HAP-1 (cell line): Measurements from ENCODE around the gene SMAD4.
"Not testable (repeated sequence)": the region's sequence is repeated elsewhere in the genome, so short reads cannot be mapped to it uniquely, and the experiment has no call there.

ENCODE experiments used
- DNase-seq, 2 experiments: peaks; one replicate each; pipeline ENCODE4 v3.0.0-alpha.2; 2016 to 2020; ENCODE audit warnings: low spot score in 2 of 2
- H3K27me3 ChIP-seq: fragments of 250-450 bp; sonication (Bioruptor Pico); 2 replicates; pipeline ENCODE4 v1.5.1; 2020; ENCODE audit warnings: low read depth, mild to moderate bottlenecking, moderate library complexity
- H3K36me3 ChIP-seq: fragments of 250-450 bp; sonication (Bioruptor Pico); replicated peaks from 2 replicates; pipeline ENCODE4 v1.5.1; 2020; ENCODE audit warnings: mild to moderate bottlenecking
- H3K4me1 ChIP-seq: fragments of 250-450 bp; sonication (Bioruptor Pico); 2 replicates; pipeline ENCODE4 v1.5.1; 2020; ENCODE audit warnings: mild to moderate bottlenecking
- H3K4me3 ChIP-seq: fragments of 250-450 bp; sonication (Bioruptor Pico); 2 replicates; pipeline ENCODE4 v1.5.1; 2020; ENCODE audit warnings: mild to moderate bottlenecking, moderate library complexity
- H3K9me3 ChIP-seq: fragments of 250-450 bp; sonication (Bioruptor Pico); 2 replicates; pipeline ENCODE4 v1.5.1; 2020; ENCODE audit warnings: mild to moderate bottlenecking, moderate library complexity
- in situ Hi-C: fragments of 300-500 bp; cut with MboI; formaldehyde crosslinking; loops from 3 replicates; pipeline ENCODE4 v1.14.3; 2020; ENCODE audit warnings: low sequenced_read_pairs, inconsistent platforms, mixed read lengths

SMAD4 gene

DNA sequence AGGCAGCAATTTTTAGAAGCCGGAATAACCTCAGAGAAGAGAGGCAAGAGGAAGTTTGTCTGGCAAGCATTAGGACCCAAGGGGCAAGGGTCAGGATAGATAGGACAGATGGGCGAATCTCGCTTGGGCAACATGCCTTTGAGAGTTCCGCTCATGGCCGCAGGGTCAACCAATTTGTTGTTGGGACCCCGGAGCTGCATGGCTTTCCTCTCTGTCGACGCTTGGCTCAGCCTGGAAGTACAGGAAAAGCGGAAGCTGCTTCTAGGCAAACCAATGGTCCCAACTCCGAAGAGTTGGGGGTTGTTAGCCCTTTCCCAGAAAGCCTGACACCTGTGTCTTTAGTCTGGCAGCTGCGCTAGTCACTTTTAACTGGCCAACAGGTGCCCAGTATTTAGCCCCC, 89.5 kb downstream of the SMAD4 start:
- DNase-seq, H3K4me1 ChIP-seq, H3K27me3 ChIP-seq, H3K4me3 ChIP-seq, H3K36me3 ChIP-seq, H3K9me3 ChIP-seq: not testable (repeated sequence)
- in situ Hi-C loops: loop anchor here (25.0 kb wide), 4 partner anchors 268 to 1768 kb away; no protein-coding TSS in a partner anchor

DNA sequence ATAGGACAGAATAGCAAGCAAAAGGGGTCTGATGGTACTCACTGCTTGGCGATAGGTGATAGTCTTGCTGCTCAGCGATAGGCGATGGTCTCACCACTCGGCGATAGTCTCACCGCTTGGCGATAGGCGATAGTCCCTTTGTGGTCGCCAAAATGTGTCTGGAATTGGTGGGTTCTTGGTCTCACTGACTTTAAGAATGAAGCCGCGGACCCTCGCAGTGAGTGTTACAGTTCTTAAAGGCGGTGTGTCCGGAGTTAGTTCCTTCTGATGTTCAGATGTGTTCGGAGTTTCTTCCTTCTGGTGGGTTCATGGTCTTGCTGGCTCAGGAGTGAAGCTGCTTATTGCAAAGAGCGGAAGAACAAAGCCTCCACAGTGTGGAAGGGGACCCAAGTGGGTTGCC, 90.0 kb downstream of the SMAD4 start:
- H3K4me1 ChIP-seq, H3K9me3 ChIP-seq, H3K4me3 ChIP-seq, H3K27me3 ChIP-seq, DNase-seq, H3K36me3 ChIP-seq: not testable (repeated sequence)
- in situ Hi-C loops: loop anchor here (25.0 kb wide), 4 partner anchors 267 to 1767 kb away; no protein-coding TSS in a partner anchor

DNA sequence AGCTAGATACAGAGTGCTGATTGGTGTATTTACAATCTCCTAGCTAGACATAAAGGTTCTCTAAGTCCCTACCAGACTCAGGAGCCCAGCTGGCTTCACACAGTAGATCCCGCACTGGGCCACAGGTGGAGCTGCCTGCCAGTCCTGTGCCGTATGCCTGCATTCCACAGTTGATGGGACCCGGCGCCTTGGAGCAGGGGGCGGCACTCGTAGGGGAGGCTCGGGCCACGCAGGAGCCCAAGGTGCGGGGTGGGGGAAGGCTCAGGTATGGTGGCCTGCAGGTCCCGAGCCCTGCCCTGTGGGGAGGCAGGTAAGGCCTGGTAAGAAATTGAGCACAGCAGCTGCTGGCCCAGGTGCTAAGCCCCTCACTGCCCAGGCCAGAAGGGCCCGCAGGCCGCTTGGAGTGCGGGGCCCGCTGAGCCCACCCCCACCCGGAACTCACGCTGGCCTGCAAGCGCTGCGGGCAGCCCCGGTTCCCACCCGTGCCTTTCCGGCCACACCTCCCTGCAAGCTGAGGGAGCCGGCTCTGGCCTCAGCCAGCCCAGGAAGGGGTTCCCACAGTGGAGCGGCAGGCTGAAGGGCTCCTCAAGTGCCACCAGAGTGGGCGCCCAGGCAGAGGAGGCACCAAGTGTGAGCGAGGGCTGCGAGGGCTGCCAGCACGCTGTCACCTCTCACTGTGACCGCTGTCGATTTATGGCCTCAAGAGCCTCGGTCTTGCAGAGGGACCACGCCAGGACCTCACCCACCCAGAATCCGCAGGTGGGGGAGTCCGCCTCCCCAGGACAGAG, 91.0 kb downstream of the SMAD4 start:
- no peaks in the 10 kb centered on the region for H3K36me3 ChIP-seq
- in situ Hi-C loops: loop anchor here (25.0 kb wide), 4 partner anchors 266 to 1766 kb away; no protein-coding TSS in a partner anchor
- no peak for DNase-seq
- H3K27me3 ChIP-seq: no peaks in the 10 kb centered on the region
- H3K4me3 ChIP-seq: no peak overlapping the region
- no peaks in the 10 kb centered on the region for H3K4me1 ChIP-seq
- H3K9me3 ChIP-seq: no peaks in the 10 kb centered on the region

DNA sequence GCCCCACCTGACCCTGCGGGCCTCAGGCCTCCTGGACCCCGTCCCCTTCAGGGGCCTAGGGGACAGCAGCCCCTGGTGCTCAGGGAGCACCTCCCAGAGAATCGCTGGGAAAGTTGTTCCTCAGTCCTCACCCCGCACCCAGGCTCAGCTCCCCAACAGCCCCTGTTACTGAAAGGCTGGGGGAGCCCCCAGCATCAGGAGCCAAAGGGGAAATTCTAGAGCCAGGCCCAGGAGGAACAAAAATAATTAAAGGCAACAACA, 91.5 kb downstream of the SMAD4 start:
- Histone ChIP-seq H3K9me3 (no peaks in the 10 kb centered on the region), H3K4me1 (no peaks in the 10 kb centered on the region), H3K27me3 (no peaks in the 10 kb centered on the region), H3K36me3 (no peaks in the 10 kb centered on the region), H3K4me3 (no peak overlapping the region)
- no peak for DNase-seq
- in situ Hi-C loops: loop anchor here (25.0 kb wide), 4 partner anchors 266 to 1766 kb away; no protein-coding TSS in a partner anchor

DNA sequence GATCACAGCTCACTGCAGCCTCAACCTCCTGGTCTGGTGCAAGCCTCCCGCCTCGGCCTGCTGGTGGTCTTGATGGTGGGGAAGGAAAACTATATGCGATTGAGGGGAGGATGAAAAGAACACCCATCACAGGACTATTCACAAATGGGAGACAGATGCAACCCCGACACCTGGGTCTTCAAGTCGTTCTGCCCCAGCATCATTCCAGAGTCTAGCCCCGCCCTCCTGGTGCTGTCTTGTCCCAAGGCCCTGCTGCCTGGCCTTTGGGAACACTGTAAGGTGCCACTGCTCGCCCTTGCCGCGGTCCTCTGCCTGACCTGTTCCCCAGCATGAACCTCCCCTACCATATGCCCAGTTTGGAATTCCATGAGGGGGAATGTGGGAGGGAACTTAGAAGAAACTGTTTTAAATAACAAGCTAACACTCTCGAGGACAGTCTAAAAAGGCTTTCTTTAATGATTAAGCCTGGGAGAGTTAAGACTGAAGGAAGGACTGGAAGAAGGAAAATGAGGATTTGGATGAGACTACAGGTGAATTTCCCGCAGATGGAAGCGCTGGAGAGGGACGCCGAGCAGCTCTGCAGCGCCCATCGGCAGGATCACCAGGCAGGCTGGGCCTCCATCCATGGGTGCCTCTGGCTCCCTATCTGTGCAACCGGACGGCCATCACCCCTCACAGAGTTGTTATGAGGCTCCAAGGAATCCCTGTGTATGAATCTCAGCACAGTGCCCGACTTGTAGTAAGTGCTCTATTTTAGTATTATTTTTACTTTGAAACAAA, 92.4 kb downstream of the SMAD4 start:
- no peaks in the 10 kb centered on the region for H3K4me1 ChIP-seq
- in situ Hi-C loops: loop anchor here (25.0 kb wide), 4 partner anchors 265 to 1765 kb away; no protein-coding TSS in a partner anchor
- no peak overlapping the region for H3K4me3 ChIP-seq
- H3K9me3 ChIP-seq: no peaks in the 10 kb centered on the region
- H3K27me3 ChIP-seq: no peaks in the 10 kb centered on the region
- H3K36me3 ChIP-seq: no peaks in the 10 kb centered on the region
- no peak for DNase-seq

DNA sequence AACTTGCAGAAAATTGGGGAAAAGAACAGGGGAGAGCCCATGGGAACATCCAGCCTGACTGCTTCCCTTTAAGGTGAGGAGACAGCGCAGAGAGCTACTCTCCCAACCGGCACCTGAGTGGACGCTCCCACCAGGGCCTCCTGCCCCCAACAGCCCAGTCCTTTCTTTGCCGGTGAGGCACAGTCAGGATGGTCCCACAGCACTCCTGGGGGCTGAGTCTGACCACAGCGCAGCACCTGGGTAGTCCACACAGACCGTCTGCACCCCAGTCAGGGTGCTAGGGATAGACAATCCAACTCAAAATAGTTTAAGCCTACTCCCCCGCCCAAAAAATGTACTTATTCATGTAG, 93.0 kb downstream of the SMAD4 start:
- no peak overlapping the region for H3K4me3 ChIP-seq
- no peaks in the 10 kb centered on the region for H3K27me3 ChIP-seq
- H3K4me1 ChIP-seq: no peaks in the 10 kb centered on the region
- no peaks in the 10 kb centered on the region for H3K36me3 ChIP-seq
- DNase-seq: no peak
- no peaks in the 10 kb centered on the region for H3K9me3 ChIP-seq
- in situ Hi-C loops: loop anchor here (25.0 kb wide), 4 partner anchors 264 to 1764 kb away; no protein-coding TSS in a partner anchor

DNA sequence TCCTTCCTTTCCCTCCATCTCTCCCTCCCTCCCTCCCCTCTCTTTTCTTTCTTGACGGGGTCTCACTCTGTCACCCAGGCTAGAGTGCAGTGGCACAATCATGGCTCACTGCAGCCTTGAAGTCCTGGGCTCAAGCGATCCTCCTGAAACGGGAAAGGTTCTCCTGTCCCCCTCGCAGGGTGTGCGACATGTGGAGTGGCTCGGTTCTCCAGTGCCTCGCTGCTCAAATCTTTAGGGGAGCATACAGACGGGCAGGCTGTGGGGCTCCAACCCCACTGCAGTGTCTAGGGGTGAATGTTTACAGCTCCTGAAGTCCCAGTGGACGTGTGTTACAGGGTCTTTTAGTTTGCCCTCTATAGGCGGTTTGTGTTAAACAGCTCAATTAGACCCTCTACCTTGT, 93.5 kb downstream of the SMAD4 start:
- in situ Hi-C loops: loop anchor here (25.0 kb wide), 4 partner anchors 264 to 1764 kb away; no protein-coding TSS in a partner anchor
- DNase-seq: no peak
- no peaks in the 10 kb centered on the region for H3K27me3 ChIP-seq
- H3K4me3 ChIP-seq: no peak overlapping the region
- no peaks in the 10 kb centered on the region for H3K36me3 ChIP-seq
- H3K4me1 ChIP-seq: no peaks in the 10 kb centered on the region
- H3K9me3 ChIP-seq: no peaks in the 10 kb centered on the region

DNA sequence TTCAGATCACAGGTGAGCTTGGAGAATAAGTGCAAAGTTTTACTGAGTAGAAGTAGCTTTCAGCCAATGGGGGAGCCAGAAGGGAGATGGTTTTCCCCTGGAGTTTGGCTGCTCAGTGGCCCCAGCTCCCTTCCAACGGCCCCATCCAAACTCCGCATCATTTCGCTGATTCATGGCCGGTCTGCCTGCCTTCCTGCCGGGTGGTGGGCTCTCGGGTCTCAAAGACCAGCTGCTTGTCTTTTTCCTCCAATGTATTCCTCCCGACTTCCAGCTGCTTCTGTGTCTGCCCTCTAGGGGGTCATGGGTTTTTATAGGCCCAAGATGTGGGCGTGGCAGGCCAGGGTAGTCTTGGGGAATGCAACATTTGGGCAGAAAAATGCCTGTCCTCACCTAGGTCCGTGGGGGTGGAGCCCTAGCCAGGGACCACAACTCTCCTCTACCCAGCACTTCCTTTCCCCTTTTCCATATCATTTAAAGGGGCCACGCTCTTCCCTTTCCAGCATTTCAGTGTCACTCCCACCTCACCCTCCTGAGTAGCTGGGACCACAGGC, 94.0 kb downstream of the SMAD4 start:
- Histone ChIP-seq H3K4me1 (no peaks in the 10 kb centered on the region), H3K27me3 (no peaks in the 10 kb centered on the region), H3K4me3 (no peak overlapping the region), H3K9me3 (no peaks in the 10 kb centered on the region), H3K36me3 (no peaks in the 10 kb centered on the region)
- in situ Hi-C loops: loop anchor here (25.0 kb wide), 4 partner anchors 263 to 1763 kb away; no protein-coding TSS in a partner anchor
- no peak for DNase-seq

DNA sequence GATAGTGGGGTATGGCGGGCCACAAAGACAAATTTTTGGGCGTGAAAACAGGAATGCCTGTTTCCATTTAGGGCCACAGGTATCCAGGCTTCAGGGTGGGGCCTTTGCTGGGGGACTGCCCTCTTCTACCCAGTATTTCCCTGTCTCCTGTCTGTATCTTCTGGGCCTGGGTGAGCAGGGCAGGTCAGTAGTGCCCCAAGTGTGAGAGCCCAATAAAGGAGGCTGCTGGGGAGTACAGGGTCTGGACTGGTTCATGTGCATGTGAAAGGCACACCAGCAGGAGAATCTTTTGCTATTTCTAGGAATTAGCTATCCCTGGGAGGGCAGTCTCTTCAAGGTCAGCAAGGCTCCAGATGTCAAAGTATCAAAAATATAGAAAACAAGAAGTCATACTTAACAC, 96.0 kb downstream of the SMAD4 start:
- DNase-seq: no peak
- Histone ChIP-seq H3K36me3 (no peaks in the 10 kb centered on the region), H3K4me3 (no peak overlapping the region), H3K27me3 (no peaks in the 10 kb centered on the region), H3K9me3 (no peaks in the 10 kb centered on the region), H3K4me1 (no peaks in the 10 kb centered on the region)
- in situ Hi-C loops: no loop called here

DNA sequence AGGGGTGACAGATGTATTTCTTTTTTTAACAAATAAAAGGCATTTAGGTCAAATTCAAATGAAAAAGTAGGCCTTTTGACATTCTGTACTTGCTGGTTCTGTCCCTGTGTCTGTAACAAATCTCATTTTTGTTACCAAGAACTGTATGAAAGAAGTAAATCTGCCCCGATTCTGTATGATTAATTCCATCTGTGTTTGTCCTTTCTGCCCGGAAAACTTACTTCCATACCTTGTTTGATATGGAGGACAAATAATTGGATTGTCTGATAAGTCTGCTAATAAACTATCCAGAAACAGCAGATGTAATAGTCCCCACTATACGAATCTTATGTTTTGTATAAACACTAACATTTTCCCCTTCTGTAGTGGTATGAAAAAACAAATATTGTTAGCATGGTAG, 97.7 kb downstream of the SMAD4 start:
- Histone ChIP-seq H3K9me3 (no peaks in the 10 kb centered on the region), H3K4me3 (no peak overlapping the region), H3K36me3 (no peaks in the 10 kb centered on the region), H3K27me3 (no peaks in the 10 kb centered on the region), H3K4me1 (no peaks in the 10 kb centered on the region)
- in situ Hi-C loops: no loop called here
- no peak for DNase-seq

DNA sequence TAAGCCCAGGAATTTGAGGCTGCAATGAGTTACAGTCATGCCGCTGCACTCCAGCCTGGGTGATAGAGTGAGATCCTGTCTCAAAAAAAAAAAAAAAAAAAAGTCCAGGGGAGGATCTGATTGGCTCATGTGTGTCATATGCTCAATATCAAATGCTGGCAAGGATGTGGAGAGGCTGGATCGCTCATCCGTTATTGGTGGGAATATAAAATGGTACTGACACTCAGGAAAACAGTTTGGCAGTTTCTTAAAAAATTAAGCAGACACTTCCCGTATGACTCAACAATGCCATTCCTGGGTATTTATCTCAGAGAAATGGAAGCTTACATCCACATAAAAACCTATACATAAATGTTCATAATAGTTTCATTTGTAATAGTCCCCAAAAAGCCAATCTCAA, 98.5 kb downstream of the SMAD4 start:
- DNase-seq: no peak
- in situ Hi-C loops: no loop called here
- no peaks in the 10 kb centered on the region for H3K9me3 ChIP-seq

DNA sequence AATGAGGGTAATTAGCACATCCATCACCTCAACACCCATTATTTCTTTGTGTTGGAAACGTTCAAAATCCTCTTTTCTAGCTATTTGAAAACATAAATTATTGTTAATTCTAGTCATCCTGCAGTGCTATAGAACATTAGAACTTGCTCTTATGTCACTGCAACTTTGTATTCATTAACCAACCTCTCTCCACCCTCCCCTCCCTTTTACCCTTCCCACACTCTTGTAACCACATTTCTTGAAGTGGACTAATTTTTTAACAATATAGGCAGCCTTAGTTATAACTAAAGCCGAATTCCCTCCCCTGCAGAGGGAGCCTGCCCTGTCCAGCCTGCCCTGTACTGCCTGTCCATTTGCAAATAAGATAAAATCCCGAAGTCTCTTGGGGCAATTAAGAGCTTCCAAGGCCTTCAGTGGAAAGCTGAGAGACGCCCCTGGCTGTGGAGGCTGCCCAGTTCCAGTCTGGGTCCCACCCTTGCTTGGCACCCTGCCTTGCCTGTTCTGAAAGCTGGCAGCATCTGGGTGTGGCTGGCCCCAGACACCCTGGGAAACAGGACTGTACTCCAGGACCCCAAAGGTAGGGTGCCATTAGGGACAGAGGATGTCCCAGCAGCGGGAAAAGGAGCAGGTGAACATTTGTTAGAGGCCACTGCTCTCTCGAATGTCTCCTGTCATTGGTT, 102.4 kb downstream of the SMAD4 start:
- in situ Hi-C loops: no loop called here
- Histone ChIP-seq H3K4me3 (no peak overlapping the region), H3K9me3 (no peaks in the 10 kb centered on the region), H3K27me3 (no peaks in the 10 kb centered on the region), H3K36me3 (no peaks in the 10 kb centered on the region), H3K4me1 (no peaks in the 10 kb centered on the region)
- DNase-seq: no peak

More for the DNA sequence above, 98.5 kb downstream of the SMAD4 start:
- no peaks in the 10 kb centered on the region for H3K27me3 ChIP-seq
- no peak overlapping the region for H3K4me3 ChIP-seq
- no peaks in the 10 kb centered on the region for H3K4me1 ChIP-seq
- H3K36me3 ChIP-seq: no peaks in the 10 kb centered on the region

DNA sequence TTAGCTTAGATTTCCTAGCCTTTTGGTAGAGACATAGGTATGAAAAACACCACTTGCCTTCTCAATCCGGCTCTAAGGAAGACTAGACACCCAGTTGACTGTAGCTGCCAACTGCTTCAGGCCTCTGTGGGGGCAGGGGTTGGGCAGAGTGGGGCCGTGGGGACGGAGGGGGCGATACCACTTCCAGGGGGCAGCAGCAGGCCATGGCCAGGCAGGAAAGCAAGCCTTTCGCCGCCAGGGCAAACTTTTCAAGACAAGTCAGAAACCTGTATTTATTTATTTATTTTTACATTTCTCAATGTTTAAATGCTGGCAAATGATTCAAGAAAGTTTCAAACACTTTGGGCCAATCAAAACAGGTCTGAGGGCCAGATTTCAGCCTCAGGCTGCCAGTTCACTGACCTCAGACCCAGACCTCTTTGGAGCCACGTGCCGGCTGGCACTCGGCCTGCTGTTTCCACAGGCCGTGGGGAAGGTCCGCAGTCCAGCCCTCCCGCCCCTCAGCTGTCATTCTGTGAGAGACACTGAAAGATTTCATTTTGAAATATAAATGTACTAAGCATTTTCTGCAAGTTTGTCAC, 103.7 kb downstream of the SMAD4 start:
- DNase-seq: no peak
- Histone ChIP-seq H3K4me3 (no peak overlapping the region), H3K4me1 (no peaks in the 10 kb centered on the region), H3K36me3 (no peaks in the 10 kb centered on the region), H3K27me3 (no peaks in the 10 kb centered on the region), H3K9me3 (no peaks in the 10 kb centered on the region)
- in situ Hi-C loops: no loop called here
